GM19025 (cell line): ENCODE measurements around the gene LARP4.
A peak's percentile ranks its signal among the peaks of the same experiment; 100 is the strongest.
"Not testable (repeated sequence)": the region's sequence is repeated elsewhere in the genome, so short reads cannot be mapped to it uniquely, and the experiment has no call there.

Experiments used
- ATAC-seq: cut with Tn5 transposase; IDR thresholded peaks from one replicate; pipeline ENCODE4 v1.9.1; 2021; ENCODE audit warnings: mild to moderate bottlenecking, low read depth, moderate library complexity; ENCODE audit not compliant: unreplicated experiment

Gene LARP4

DNA sequence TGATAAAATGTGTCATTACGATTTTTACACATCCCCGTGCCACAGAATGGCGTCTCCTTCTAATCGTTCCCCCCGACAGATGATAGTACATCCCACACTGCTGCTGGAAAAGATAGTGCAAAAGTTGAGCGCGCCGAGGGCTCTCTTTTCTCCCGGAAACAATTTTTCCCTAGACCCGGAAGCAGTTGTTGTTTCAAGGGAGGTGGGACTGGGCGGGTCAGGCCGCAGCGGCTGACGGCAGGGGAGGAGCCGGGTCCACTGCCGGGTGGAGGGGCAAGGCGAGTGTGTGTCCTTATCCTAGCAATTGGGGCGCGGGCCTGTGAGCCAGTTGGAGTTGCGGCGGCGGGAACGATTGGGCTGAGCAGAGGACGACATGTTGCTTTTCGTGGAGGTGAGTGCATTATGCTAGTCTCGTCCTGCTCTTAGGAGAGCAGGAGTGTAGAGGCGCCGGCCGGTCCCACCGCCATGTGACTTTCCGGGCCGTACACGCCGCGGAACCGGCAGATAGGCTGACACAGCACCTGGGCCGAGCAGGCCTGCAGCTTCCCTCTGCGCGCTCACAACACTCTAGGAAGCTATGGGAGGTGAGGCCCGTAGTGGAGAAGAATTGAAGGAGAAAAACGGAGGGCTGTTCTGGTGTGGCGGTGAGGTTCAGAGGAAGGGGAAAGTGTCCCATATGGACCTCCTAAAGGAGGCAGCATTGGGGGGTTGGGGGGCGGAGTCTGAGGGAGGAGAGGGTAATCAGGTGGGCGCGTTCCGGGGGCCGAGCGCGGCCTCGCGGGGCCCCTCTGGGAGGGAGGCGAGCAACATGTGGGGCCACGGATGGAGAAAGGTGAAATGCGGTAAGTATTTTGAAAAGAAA, at the start of gene LARP4:
TSS of gene LARP4 (plus strand) at position 248 of the 862 bp plus-strand sequence. CDS start at position 374, 126 bp downstream.
- ATAC-seq = peak; percentile 91

DNA sequence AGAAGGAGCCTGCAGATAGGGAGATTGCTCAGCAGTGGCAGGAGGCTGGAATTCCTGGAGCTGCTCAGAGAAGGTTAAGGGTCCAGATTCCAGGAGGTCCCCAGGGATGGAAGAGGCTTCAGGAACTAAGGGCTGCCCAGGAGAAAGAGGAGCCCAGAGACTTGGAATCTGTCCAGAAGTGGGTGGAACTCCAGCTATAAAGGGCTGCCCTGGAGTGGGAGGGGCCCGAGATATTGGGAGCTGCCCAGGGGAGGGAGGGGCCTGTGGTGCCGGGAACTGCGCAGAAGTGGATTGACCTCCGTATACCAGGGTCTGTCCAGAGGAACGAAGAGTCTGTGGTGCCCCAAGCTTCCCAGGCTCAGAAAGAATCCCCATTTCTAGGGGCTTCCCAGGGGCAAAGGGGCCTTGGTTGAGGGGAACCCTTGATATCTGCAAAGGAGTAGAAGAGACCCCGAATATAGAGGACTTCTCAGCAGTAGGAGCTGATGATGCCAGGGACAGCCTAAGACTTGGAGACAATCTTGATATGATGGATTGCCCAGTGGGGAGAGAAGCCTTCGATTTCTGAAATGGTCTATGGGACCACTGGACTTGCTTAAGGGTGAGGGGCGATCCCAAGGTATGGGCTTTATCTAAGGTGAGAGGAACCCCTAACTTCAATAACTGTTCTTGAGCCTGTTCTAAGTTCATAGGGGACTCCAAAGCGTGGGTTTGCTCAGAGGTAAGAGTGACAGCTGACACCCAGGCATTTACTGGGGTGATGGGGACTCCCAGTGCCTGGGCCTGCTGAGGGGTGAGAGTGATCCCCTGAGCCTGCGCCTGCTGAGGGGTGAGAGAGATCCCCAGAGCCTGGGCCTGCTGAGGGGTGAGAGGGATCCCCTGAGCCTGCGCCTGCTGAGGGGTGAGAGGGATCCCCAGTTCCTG, 49.3 kb upstream of the LARP4 start:
- ATAC-seq = no peak

DNA sequence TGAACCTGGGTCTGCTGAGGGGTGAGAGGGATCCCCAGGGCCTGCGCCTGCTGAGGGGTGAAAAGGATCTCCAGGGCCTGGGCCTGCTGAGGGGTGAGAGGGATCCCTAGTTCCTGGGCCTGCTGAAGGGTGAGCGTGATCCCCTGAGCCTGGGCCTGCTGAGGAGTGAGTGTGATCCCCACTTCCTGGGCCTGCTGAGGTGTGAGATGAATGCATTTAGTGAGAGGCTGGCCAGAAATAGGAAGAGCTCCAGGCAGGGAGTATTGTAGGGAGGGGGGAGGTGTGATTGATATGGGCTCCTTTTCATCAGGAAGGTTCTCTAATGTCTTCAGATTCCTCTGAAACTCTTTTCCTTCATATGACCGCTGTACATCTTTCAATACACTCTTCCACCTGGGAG, 47.3 kb upstream of the LARP4 start:
- no peak for ATAC-seq

DNA sequence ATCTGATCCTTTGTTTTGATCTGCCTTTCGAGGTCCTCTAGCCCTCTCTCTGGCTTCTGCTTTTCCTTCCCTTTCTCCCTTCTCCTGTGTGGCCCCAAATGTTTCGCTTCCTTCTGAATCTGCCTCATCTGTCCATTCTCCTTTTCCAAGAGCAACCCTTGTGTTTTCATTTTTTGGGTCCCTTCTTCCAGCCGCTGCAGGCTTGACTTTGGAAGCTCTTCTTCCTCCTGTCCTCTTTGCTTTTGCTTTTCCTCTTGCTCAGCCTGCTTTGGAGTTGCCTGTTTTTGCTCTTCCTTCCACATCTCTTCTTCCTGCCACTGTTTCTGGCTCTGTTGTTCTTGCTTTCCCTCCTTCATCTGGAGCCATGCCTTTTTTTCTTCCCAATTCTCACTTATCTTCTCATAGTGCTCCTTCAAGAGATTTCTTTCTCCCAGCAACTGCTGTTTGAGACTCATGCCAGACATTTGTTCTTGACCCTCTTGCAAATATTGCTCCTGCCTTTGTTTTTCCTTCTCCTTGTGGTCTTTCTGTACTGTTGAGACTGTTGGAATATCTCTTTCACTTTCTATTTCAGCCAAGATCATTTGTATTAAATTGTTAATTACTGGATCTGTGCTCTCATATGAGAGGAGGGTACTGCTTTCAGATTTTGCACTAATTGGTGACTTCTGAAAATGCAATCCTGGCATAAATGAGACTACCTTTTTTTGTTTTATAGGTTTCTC, 46.7 kb upstream of the LARP4 start:
- ATAC-seq = no peak

DNA sequence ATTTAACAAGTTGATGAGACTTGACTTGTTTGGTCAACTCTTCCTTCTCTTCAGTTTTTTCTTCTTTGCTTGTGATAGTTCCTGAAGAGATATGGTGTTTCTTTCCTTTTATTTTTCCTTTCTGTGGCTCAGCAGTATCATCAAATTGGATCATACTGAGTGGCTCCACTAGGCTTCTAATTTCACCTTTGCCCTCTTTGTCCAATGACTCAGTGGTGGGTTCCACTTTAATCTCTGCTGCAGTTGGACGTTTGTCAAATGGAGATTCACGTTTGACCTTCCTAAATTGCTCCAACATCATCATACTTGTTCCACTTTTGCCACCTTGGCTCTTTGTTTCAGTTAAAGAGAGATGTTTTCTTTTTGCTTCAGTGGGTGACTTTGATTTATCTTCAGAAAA, 45.8 kb upstream of the LARP4 start:
- ATAC-seq = no peak

DNA sequence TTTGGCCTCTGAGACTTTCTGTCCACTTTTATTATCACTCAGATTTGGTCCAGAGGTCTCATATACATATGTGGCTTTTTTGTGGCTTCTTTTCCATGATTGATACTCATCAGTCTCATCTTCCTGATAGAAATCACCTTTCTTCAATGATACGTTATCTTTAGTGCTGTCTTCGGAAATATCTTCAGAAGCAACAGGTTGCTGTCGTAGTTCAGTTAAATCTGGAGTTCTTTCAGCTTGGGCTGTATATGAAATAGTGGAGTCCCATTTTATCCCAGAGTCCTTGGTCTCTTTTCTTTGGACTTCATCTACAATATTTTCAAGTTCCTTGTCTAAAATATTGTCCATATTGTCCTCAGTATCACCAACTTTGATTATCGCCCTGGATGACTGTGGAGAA, 45.3 kb upstream of the LARP4 start:
- ATAC-seq = no peak

DNA sequence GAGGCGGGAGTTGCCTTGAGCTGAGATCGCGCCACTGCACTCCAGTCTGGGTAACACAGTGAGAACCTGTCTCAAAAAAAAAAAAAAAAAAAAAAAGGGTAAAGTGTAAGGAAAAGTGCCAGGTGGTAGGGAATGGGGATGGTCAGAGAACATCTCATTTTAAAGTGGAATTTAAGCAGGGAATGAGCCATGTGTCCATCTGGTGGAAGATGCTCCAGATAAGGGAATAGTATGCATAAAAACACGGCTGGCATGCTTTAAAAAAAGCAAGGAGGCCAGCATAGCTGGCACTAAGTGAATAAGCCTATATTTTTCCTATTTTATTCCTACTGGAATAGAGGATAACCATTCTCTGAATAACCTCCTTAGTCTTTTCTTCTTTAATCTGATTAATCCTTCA, 38.0 kb upstream of the LARP4 start:
- ATAC-seq = no peak

DNA sequence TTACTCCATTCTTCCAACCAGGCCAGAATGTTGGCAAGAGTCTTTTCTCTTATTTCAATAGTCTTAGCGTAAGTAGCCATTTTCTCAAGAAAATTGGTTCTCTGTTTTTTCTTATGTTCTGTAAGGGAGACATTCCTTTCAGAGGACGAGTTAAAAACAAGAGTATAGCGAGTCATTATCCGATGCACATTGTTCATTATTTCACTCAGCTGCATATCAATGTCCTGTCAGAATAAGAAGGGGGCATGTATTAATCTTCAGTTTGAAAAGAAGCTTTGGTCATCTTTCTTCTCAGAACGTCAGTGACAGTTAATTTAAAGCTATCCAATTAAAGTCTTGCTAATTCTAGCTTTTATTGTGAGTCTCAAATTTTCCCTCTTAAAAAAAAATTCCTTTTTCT, 37.5 kb upstream of the LARP4 start:
- no peak for ATAC-seq

DNA sequence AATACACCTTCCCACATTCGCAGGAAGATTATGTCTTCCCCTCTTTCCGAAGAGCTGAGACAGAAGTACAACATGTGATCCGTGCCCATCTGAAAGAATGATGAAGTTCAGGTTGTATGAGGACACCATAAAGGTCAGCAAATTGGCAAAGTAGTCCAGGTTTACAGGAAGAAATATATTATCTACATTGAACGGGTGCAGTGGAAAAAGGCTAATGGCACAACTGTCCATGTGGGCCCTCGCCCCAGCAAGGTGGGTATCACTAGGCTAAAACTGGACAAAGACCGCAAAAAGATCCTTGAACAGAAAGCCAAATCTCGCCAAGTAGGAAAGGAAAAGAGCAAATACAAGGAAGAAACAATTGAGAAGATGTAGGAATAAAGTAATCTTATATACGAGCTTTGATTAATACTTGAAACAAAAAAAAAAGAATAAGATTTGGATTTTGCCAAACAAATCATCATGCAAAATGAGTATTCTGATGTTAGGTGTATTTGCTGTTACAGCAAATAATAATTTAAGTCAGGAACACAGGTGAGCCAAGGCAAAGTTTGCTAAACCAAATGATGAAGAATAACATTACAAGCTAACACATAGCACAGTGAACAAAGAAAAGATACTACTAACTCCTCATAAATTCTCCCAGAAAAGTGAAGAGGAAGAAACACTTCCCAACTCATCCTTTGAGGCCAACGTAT, 34.8 kb upstream of the LARP4 start:
- ATAC-seq = no peak

DNA sequence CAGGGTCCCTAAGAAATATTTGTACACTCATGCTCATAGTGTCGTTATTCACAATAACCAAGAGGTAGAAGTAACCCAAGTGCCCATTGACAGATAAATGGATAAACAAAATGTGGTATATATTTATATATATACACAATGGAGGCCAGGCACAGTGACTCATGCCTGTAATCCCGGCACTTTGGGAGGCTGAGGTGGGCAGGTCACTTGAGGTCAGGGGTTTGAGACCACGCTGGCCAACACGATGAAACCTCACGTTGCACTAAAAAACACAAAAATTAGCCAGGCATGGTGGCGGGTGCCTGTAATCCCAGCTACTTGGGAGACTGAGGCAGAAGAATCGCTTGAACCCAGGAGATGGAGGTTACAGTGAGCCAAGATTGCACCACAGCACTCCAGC, 30.0 kb upstream of the LARP4 start:
- not testable (repeated sequence) for ATAC-seq

DNA sequence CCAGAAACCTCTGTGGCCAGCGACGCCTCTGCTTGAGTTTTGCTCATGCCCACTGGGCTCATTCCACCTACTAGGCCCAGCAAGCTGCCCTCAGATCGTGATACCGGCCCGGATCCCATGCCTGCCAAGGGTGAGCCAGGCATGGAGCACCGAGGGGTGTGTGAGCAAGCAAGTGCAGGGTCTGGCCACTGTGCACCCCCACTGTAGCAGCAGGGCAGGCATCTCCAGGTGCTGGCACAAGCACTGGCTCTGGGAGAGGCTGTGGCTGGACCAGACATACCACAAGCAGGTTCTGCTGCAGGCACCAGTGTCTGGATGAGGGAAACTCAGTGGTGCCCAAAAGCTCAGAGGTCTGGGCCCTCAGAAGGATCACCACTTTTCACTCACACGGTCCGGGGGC, 24.9 kb upstream of the LARP4 start:
- no peak for ATAC-seq

DNA sequence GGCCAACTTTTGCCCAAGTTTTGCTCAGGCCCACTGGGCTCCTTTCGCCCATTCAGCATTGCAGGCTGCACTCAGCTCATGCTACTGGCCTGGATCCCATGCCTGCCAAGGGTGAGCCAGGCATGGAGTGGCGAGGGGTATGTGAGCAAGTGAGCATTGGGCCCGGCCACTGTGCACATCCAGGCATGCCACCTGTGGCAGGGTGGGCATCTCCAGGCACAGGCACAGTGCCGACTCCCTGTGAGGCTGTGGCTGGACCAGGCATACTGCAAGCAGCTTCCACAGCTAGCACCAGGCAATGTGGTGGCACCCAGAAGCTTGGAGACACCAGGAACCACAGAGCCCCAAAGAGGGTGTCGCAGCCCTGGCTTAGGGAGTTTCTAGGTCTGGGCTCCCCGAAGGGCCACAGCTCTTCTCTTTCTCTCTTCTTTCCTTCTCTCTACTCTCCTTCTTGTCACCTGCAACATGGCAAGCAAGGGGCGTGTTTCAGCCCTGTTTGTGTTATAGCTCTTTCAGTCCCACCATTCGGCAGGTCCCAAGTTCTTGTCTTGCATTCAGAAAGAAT, 19.8 kb upstream of the LARP4 start:
- no peak for ATAC-seq

DNA sequence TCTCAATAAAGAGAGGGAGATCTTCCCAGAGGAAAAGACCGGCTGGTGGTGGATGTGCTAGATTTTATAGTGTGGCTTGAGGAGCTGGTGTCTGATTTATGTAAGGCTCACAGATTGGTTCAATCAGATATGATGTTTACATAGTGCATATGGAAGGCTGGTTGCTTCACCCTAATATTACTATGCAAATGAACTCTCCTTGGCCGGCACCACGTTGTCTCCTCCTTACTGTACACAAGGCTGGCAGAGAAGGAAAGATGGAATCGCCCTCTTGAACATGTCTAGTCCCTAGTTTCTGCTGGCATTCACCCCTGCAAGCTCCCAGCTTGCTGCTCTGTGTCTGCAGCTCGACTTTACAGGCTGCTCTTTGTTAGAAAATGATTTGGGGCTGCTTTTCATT, 13.2 kb upstream of the LARP4 start:
- ATAC-seq = no peak

DNA sequence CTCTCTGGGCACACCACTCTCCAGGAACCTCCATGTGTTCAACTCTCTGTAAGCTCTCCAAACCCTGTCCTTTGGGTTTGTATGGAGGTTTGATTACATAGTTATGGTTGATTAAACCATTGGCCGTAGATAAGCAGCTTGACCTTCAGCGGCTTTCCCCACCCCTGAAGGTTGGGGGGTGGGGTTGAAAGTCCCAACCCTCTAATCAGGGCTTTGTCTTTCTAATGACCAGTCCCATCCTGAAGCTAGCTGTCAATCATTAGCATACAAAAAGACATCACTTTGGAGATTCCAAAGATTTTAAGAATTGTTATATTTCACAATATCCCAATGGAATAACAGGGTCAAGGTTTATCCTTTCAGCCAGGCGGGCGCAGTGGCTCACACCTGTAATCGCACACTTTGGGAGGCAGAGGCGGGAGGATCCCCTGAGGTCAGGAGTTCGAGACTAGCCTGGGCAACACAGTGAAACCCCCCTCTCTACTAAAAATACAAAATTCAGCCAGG, 12.7 kb upstream of the LARP4 start:
- ATAC-seq = no peak

DNA sequence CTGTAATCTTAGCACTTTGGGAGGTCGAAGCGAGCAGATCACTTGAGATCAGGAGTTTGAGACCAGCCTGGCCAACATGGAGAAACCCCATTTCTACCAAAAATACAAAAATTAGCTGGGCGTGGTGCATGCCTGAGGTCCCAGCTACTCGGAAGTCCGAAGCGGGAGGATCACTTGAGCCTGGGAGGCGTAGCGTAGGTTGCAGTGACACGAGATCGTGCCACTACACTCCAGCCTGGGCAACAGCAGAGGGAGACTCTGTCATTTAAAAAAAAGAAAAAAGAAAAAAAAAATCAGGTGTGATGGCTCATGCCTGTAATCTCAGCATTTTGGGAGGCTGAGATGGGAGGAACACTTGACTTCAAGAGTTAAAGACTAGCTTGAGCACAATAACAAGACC, 11.9 kb upstream of the LARP4 start:
- ATAC-seq = not testable (repeated sequence)

DNA sequence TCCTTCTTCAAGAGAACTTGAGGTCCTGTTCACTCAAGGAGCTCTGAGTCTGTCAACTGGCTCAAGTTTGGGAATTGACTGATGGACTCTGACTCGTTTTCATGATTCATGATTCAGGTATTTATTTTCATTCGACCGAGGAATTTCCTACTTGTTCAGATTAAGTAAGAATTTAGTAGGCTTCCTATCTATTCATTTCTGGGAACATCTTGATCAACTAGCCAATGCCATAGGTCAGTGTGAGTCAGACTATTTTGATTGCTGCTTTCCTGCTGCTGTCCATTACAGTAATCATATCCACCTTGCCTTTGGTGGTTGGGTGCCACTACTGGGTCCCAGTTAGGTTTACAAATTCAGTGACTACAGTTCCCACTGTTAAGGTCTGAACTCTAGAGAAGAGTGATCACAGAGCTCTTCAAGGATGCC, 10.4 kb upstream of the LARP4 start:
- ATAC-seq = no peak

DNA sequence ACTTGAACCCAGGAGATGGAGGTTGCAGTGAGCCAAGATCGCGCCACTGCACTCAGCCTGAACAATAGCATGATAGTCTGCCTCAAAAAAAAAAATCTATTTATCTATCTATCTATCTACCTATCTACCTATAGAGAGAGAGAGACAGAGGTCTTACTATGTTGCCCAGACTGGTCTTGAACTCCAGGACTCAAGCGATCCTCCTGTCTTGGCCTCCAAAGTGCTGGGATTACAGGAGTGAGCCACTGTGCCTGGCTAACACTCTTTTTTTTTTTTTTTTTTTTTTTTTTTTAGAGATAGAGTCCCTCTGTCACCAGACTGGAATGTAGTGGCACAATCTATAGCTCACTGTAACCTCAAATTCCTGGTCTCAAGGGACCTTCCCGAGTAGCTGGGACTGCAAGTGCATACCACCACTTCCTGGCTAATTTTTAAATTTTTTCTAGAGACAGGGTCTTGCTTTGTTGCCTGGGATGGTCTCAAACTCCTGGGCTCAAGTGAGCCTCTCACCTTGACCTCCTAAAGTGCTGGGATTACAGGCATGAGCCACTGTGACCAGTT, 6.1 kb upstream of the LARP4 start:
- no peak for ATAC-seq

DNA sequence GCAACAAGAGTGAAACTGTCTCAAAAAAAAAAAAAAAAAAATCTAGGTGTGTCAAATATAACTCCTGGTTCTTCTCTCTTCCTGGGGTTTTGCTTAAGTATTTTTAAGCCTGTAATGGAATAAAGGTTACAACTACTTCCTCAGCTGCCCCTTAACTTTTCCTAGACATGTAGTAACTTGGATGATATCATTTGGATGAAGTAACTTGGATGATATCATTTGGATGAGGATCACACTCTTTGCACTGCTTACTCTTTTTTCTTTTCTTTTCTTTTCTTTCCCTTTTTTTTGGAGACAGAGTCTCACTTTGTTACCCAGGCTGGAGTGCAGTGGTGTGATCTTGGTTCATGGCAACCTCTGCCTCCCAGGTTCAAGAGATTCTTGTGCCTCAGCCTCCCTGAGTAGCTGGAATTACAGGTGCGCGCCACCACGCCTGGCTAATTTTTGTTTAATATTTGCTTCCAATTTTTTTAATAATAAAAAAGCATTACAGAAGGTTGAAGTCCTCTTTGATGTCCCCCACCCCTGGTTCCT, 3.5 kb upstream of the LARP4 start:
- ATAC-seq = no peak

DNA sequence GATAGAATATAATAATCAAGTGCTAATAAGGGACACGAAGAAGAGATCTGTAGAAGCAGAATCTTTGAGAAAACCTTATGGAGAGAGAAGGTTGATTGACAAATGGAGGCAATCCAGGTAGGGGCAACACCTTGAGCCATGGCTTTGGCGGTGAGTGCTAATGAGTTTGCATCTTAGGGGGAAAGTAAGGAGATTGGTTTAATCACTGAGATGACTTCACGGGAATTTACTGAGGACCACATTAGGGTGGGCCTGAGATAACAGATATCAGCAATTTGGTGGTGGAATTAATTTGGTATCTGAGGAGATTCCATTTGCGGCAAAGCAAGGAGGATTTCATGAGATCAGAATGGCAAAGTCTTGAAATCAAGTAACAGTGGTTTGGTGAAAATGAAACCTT, 1.8 kb upstream of the LARP4 start:
- ATAC-seq = no peak
